Urinary bladder (tissue), 4 donors: Measurements from ENCODE around the gene RAB3B. TPM values are rescaled to one million over a fixed set of nuclear protein-coding genes. Genes with fewer than 3 reads are reported as not detected.
"Not testable (repeated sequence)": the region's sequence is repeated elsewhere in the genome, so short reads cannot be mapped to it uniquely, and the experiment has no call there.

Experiments used
- DNase-seq: peaks from one replicate; pipeline ENCODE4 v3.0.0-alpha.2; 2015; ENCODE audit errors: extremely low spot score
- H3K27ac ChIP-seq: one replicate; pipeline ENCODE4 v1.5.1; 2013; ENCODE audit warnings: low read depth, mild to moderate bottlenecking, moderate library complexity
- H3K36me3 ChIP-seq: one replicate; pipeline ENCODE4 v1.6.1; 2013; ENCODE audit warnings: mild to moderate bottlenecking, moderate library complexity; ENCODE audit not compliant: insufficient read depth
- H3K4me1 ChIP-seq: one replicate; pipeline ENCODE4 v1.6.1; 2013; ENCODE audit warnings: mild to moderate bottlenecking, moderate library complexity; ENCODE audit not compliant: insufficient read depth
- H3K4me3 ChIP-seq: one replicate; pipeline ENCODE4 v1.5.1; 2013; ENCODE audit warnings: low read depth, low read length
- WGBS: extraction: QIAGEN DNeasy Blood & Tissue Kit; methylation state at CpG from one replicate; pipeline ENCODE4 v1.1.7; 2013; 5-methylcytosine and 5-hydroxymethylcytosine counted together
- polyA plus RNA-seq: library from polyadenylated mRNA; stranded (reverse); fragments of 200-250 nt; gene quantifications from one replicate; pipeline ENCODE4 v1.2.3, GENCODE V29; 2013
- total RNA-seq: library from RNA; depleted of rRNA; stranded (reverse); fragments of >200 nt; gene quantifications from one replicate; pipeline ENCODE4 v1.2.3, GENCODE V29; 2014
- donor health status: healthy with polysubstance abuse.
- donor health status: healthy.

RAB3B gene
- total RNA-seq = 1.7 TPM
- 0.44 TPM for polyA plus RNA-seq

- peak; percentile 6 for DNase-seq
- WGBS = 2% methylated on average over 46 of the region's 46 CpGs
Observed at GRCh38 chr1:51990478-51990965, at the start of gene RAB3B. Gene RAB3B (minus strand): TSS chr1:51990700. CDS start chr1:51977117, 13,583 bp downstream.

GRCh38 chr1:52037909-52038308 is 47.4 kb upstream of the RAB3B start:
- 100% methylated on average over 1 of the region's 1 CpG for WGBS
- Histone ChIP-seq H3K27ac (no peak overlapping the region), H3K4me1 (no peaks in the 10 kb centered on the region), H3K4me3 (no peak overlapping the region), H3K36me3 (peaks cover 2% of the 10 kb centered on the region)
- DNase-seq = no peak

More at GRCh38 chr1:51990478-51990965, at the start of gene RAB3B:
- Histone ChIP-seq H3K4me1 (no peaks in the 10 kb centered on the region), H3K27ac (no peak within 1 kb of the TSS), H3K4me3 (peak within 1 kb of the TSS; percentile 53), H3K36me3 (no peaks in the 10 kb centered on the region)

GRCh38 chr1:52037402-52037814 is 46.9 kb upstream of the RAB3B start:
- Histone ChIP-seq H3K36me3 (peaks cover 2% of the 10 kb centered on the region), H3K27ac (no peak overlapping the region), H3K4me3 (no peak overlapping the region), H3K4me1 (no peaks in the 10 kb centered on the region)
- no peak for DNase-seq
- 72% methylated on average over 5 of the region's 5 CpGs for WGBS

- Histone ChIP-seq H3K36me3 (peaks cover under 1% of the 10 kb centered on the region), H3K4me1 (no peaks in the 10 kb centered on the region), H3K4me3 (no peak overlapping the region), H3K27ac (peak overlapping the region; percentile 87)
- 94% methylated on average over 2 of the region's 2 CpGs for WGBS
- DNase-seq = no peak
Observed at GRCh38 chr1:52034050-52034384, 43.5 kb upstream of the RAB3B start.

- DNase-seq = peak; percentile 87
- Histone ChIP-seq H3K36me3 (no peaks in the 10 kb centered on the region), H3K4me1 (no peaks in the 10 kb centered on the region), H3K27ac (peak within 1 kb of the TSS; percentile 87), H3K4me3 (peak within 1 kb of the TSS; percentile 68)
- WGBS = 1% methylated on average over 78 of the region's 78 CpGs
Observed at GRCh38 chr1:52033190-52034049, 42.9 kb upstream of the RAB3B start, which contains the start of gene KTI12. Gene KTI12 (minus strand): TSS chr1:52033810. CDS start chr1:52033761, 49 bp downstream.

GRCh38 chr1:52032785-52033131 is 42.3 kb upstream of the RAB3B start:
- DNase-seq = no peak
- 6% methylated on average over 24 of the region's 24 CpGs for WGBS
- Histone ChIP-seq H3K36me3 (no peaks in the 10 kb centered on the region), H3K27ac (no peak overlapping the region), H3K4me3 (peak overlapping the region; percentile 68), H3K4me1 (no peaks in the 10 kb centered on the region)

- Histone ChIP-seq H3K27ac (no peak overlapping the region), H3K4me1 (no peaks in the 10 kb centered on the region), H3K4me3 (peak overlapping the region; percentile 68), H3K36me3 (no peaks in the 10 kb centered on the region)
- WGBS = 63% methylated on average over 5 of the region's 5 CpGs
- no peak for DNase-seq
Observed at GRCh38 chr1:52032124-52032784, 41.8 kb upstream of the RAB3B start.

- H3K4me3 ChIP-seq, DNase-seq: not testable (repeated sequence)
- 93% methylated on average over 5 of the region's 5 CpGs for WGBS
Observed at GRCh38 chr1:52028839-52029238, 38.3 kb upstream of the RAB3B start.

GRCh38 chr1:52028328-52028727 is 37.8 kb upstream of the RAB3B start:
- DNase-seq = no peak
- peaks cover under 1% of the 10 kb centered on the region for H3K36me3 ChIP-seq
- 90% methylated on average over 1 of the region's 1 CpG for WGBS
- no peaks in the 10 kb centered on the region for H3K4me1 ChIP-seq
- no peak overlapping the region for H3K4me3 ChIP-seq
- no peak overlapping the region for H3K27ac ChIP-seq

More at GRCh38 chr1:52028839-52029238, 38.3 kb upstream of the RAB3B start:
- not testable (repeated sequence) for H3K4me1 ChIP-seq, H3K27ac ChIP-seq, H3K36me3 ChIP-seq

GRCh38 chr1:52026278-52026677 is 35.8 kb upstream of the RAB3B start:
- Histone ChIP-seq H3K36me3 (peaks cover 4% of the 10 kb centered on the region), H3K4me1 (no peaks in the 10 kb centered on the region), H3K4me3 (no peak overlapping the region), H3K27ac (no peak overlapping the region)
- WGBS = 98% methylated on average over 2 of the region's 2 CpGs
- DNase-seq = no peak

- Histone ChIP-seq H3K27ac (no peak overlapping the region), H3K4me1 (no peaks in the 10 kb centered on the region), H3K4me3 (no peak overlapping the region), H3K36me3 (peaks cover 4% of the 10 kb centered on the region)
- WGBS = 78% methylated on average over 2 of the region's 2 CpGs
- no peak for DNase-seq
Observed at GRCh38 chr1:52022133-52022532, 31.6 kb upstream of the RAB3B start.

GRCh38 chr1:52008071-52008809 is 17.7 kb upstream of the RAB3B start:
- Histone ChIP-seq H3K36me3 (no peaks in the 10 kb centered on the region), H3K27ac (no peak overlapping the region), H3K4me3 (no peak overlapping the region), H3K4me1 (no peaks in the 10 kb centered on the region)
- no peak for DNase-seq
- WGBS = 87% methylated on average over 7 of the region's 7 CpGs

- DNase-seq = no peak
- Histone ChIP-seq H3K27ac (no peak overlapping the region), H3K36me3 (no peaks in the 10 kb centered on the region), H3K4me3 (no peak overlapping the region), H3K4me1 (no peaks in the 10 kb centered on the region)
- 31% methylated on average over 5 of the region's 5 CpGs for WGBS
Observed at GRCh38 chr1:52007215-52008002, 16.9 kb upstream of the RAB3B start.
